ENCODE results near the gene SEMA3A. TPM values are rescaled to one million over a fixed set of nuclear protein-coding genes. Genes with fewer than 3 reads are reported as not detected.

The SEMA3A gene
- total and polyA plus RNA-seq, 2 of the 4 experiments (the other 2 are of a cell fraction): 31.2 to 213 TPM

DNA sequence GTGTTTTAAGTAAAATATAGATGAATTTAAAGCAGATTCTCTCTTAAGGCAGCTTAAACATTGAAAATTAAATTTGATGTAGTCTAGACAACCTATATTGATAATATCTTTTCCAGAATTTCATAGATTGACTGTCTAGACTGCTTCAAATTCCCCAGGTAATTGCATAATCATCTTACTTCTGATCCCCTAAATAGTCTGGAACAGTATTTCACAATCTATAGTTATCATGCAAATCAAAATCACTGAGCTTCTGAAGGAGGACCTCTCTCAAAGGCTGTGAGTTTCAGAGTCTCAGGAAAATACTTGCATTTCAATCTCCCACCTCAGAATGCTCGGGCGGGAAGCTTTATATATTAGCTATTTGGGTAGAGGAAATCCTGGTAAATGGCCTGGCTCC, 87.3 kb downstream of the SEMA3A start:
- no peaks in the 10 kb centered on the region for H4K20me1 ChIP-seq (ENCODE audit: insufficient read depth, low read length)
- peaks cover 10% of the 10 kb centered on the region for H3K36me3 ChIP-seq (ENCODE audit: control insufficient read depth, insufficient read depth, low read length)
- H3K27ac ChIP-seq (ENCODE audit: insufficient read depth, low read length): no peak overlapping the region
- in situ Hi-C loops (cut with MboI; ENCODE audit: low sequenced_read_pairs): no loop called here
- ATAC-seq (ENCODE audit: low read depth): no peak
- DNase-seq: no peak
- H3K14ac ChIP-seq (replicated peaks; ENCODE audit: low read depth, low read length): no peak overlapping the region
- no peak overlapping the region for H3K4me2 ChIP-seq (ENCODE audit: low read depth, low read length)
- WGBS, 2 experiments (ENCODE audit: extremely low coverage in 2 of 2, insufficient read length in 1 of 2): no CpG with 5 or more reads among the region's 2 CpGs
- no peak overlapping the region for H3K9ac ChIP-seq (ENCODE audit: low read depth, low read length)
- H4K91ac ChIP-seq (ENCODE audit: insufficient read depth, low read depth, low read length): no peak overlapping the region
- dilution Hi-C loops (cut with HindIII; ENCODE audit: low sequenced_read_pairs, unreplicated experiment): no loop called here
- H4K5ac ChIP-seq (ENCODE audit: low read depth, low read length): no peak overlapping the region
- no peak overlapping the region for H2BK5ac ChIP-seq (ENCODE audit: low read depth, low read length, poor library complexity, severe bottlenecking)
- BruUV-seq (replicated peaks): no TSS peak
- H2AK9ac ChIP-seq (replicated peaks; ENCODE audit: low read depth, low read length, poor library complexity): no peak overlapping the region
- H2BK20ac ChIP-seq (ENCODE audit: low read depth, low read length): no peak overlapping the region
- no peak overlapping the region for H2BK15ac ChIP-seq (ENCODE audit: low read depth, low read length)
- 0 out of 2 replicates have a peak, but pooled peaks cover 2% of the 10 kb centered on the region for H3K9me1 ChIP-seq (ENCODE audit: insufficient read depth, low read length)
- peaks cover 7% of the 10 kb centered on the region for H3K4me1 ChIP-seq (ENCODE audit: control insufficient read depth, insufficient read depth, low read length)
- no peak for TF ChIP-seq NFE2L2 (IDR thresholded peaks at IDR 0.05; ENCODE audit: low read depth, low read length)
- TF ChIP-seq CEBPB (IDR thresholded peaks at IDR 0.05; ENCODE audit: low read depth, low read length): peak; percentile 61; the same call in 1 of the 2 replicates
- TF ChIP-seq BHLHE40 (IDR thresholded peaks at IDR 0.05; ENCODE audit: low read depth, low read length): no peak
- no peak overlapping the region for H3K18ac ChIP-seq (ENCODE audit: low read depth, low read length)
- no peak overlapping the region for H3K56ac ChIP-seq (ENCODE audit: extremely low read depth, insufficient read depth, low read length)
- no peaks in the 10 kb centered on the region for H3K9me3 ChIP-seq (ENCODE audit: control insufficient read depth, insufficient read depth, low read length)
- H2AK5ac ChIP-seq (ENCODE audit: low read depth, low read length): no peak overlapping the region
- no peak overlapping the region for H2BK120ac ChIP-seq (ENCODE audit: low read depth, low read length)
- no peak overlapping the region for H4K8ac ChIP-seq (ENCODE audit: low read depth in 2 of 2, low read length in 2 of 2)
- ChIA-PET CTCF (no interaction called here), POLR2A (ENCODE audit: unreplicated experiment) (no interaction called here)
- intact Hi-C loops (cut with micrococcal nuclease): no loop called here
- no peaks in the 10 kb centered on the region for H3K27me3 ChIP-seq (ENCODE audit: control insufficient read depth, insufficient read depth, low read length)
- no peak overlapping the region for H3K4me3 ChIP-seq (ENCODE audit: insufficient read depth, low read depth, low read length)
- no peak overlapping the region for H3K23ac ChIP-seq (ENCODE audit: low read depth, low read length)
- no peak overlapping the region for H3K4ac ChIP-seq (ENCODE audit: low read depth, low read length)
- no peak overlapping the region for H2AFZ ChIP-seq (replicated peaks; ENCODE audit: low read length, poor library complexity)
- peaks cover 20 to 54% of the 10 kb centered on the region in 2 experiments for H3K79me1 ChIP-seq (ENCODE audit: low read depth in 1 of 2, low read length in 2 of 2)
